ENCODE measurements around the gene CACNA1B.
"Not testable (repeated sequence)": the region's sequence is repeated elsewhere in the genome, so short reads cannot be mapped to it uniquely, and the experiment has no call there.

Gene CACNA1B

GRCh38 chr9:138117101-138117750 is 239.6 kb downstream of the CACNA1B start:
- no peak for DNase-seq (ENCODE audit: low read depth in 2 of 2)

DNA sequence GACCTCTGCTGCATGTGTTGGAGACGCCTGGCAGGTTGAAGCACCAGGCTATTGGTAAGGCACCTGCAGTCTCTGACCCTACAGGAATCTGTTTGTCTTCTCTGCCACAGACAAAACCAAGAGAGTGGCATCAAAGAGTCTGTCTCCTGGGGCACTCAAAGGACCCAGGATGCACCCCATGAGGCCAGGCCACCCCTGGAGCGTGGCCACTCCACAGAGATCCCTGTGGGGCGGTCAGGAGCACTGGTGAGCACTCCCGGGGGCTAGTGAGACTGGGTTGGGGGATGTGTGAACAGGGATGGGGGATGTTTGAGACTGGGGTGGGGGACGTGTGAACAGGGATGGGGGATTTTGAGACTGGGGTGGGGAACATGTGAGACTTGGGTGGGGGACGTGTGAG is 240.3 kb downstream of the CACNA1B start:
- no peak for DNase-seq (ENCODE audit: low read depth in 2 of 2)

- no peak for DNase-seq (ENCODE audit: low read depth in 2 of 2)
Measured at GRCh38 chr9:138118601-138119071, 241.1 kb downstream of the CACNA1B start.

GRCh38 chr9:138119202-138120027 is 241.8 kb downstream of the CACNA1B start:
- no peak for DNase-seq (ENCODE audit: low read depth in 2 of 2)

GRCh38 chr9:138120072-138120471 is 242.5 kb downstream of the CACNA1B start:
- no peak for DNase-seq (ENCODE audit: low read depth in 2 of 2)

GRCh38 chr9:138120511-138121437 is 243.2 kb downstream of the CACNA1B start:
- DNase-seq (ENCODE audit: low read depth in 2 of 2) = no peak

- DNase-seq (ENCODE audit: low read depth in 2 of 2) = no peak
Measured at GRCh38 chr9:138121438-138122050, 244.0 kb downstream of the CACNA1B start.

DNA sequence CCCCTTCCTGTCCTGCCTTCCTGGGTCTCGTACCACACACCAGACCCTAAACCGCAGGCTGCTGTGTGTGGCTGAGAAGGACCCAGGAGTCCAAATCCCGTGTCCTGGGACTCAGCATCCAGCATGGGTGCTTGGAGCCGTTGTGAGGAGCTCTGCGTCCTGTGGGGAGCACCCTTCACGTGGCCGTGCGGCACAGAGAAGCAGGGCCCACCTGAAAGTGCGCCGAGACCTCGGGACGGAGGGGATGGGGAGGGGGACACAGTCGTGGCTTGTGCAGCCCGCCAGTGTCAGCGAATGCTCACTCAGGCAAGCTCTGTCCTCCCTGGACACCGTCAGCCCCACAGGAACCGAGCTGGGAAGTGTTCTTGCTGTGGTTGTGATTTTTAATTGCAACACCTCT is 244.6 kb downstream of the CACNA1B start:
- DNase-seq (ENCODE audit: low read depth in 2 of 2) = no peak

DNA sequence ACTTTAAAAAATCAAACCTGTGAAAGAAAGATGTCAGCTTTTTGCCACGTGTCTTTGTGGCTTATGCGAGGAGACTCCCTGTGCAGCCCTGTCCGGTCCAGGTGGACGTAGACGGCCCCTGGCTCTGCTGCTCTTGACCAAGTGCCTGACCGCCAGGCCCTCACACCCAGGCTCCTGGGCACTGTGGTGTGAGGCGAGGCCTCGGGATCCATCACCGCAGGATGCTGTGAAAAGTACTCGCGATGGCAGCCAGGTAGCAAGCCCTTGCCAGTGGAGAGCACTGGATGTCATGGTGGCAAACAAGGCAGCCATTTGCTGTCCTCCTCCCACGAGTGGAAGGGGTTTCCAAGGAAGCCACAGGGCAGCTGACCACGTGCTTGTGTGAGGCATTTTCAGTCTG is 245.1 kb downstream of the CACNA1B start:
- DNase-seq (ENCODE audit: low read depth in 2 of 2) = no peak

GRCh38 chr9:138123086-138123485 is 245.5 kb downstream of the CACNA1B start:
- DNase-seq (ENCODE audit: low read depth in 2 of 2) = no peak

DNA sequence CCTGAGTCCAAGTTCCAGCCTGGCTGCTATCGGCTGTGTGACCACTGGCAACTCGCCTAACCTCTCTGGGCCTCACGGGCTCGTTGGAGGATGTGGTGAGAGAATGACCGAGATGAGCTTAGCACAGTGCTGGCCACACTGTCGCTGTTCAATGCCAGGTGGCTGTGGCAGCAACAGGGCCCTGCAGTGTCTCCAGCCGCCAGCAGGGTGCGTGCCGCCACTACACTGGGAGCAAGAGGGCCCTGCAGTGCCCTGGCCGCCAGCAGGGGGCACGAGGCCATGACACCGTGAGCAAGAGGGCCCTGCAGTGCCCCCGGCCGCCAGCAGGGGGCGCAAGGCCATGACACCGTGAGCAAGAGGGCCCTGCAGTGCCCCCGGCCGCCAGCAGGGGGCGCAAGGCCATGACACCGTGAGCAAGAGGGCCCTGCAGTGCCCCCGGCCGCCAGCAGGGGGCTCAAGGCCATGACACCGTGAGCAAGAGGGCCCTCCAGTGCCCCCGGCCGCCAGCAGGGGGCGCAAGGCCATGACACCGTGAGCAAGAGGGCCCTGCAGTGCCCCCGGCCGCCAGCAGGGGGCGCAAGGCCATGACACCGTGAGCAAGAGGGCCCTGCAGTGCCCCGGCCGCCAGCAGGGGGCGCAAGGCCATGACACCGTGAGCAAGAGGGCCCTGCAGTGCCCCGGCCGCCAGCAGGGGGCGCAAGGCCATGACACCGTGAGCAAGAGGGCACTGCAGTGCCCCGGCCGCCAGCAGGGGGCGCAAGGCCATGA is 248.7 kb downstream of the CACNA1B start:
- DNase-seq (ENCODE audit: low read depth in 2 of 2) = not testable (repeated sequence)

DNA sequence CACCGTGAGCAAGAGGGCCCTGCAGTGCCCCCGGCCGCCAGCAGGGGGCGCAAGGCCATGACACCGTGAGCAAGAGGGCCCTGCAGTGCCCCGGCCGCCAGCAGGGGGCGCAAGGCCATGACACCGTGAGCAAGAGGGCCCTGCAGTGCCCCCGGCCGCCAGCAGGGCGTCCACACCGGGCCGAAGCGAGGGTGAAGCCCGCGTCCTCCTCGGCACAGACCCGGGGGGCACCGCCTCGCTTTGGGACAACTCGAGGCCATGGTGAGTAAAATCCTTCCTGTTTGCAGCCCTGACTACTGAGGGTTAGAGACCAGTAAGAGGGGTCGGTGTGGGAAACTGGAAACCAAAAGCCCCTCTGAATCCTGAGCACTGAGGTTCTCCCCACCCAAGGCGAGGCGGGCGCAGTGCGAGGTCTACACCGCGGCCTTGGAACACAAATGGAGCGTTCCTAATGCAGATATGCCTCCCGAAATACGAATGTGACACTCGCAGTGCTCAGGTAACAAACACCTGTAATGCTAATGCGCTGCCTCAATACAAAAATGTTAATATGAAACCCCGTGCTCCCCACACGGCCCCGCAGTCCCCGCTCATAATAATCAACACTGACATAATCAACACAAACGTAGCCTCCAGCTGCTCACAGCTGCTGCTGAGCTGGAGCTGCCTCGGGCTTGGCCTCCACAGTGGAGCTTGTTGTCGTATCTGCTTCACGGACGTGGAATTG is 249.4 kb downstream of the CACNA1B start:
- not testable (repeated sequence) for DNase-seq (ENCODE audit: low read depth in 2 of 2)

DNA sequence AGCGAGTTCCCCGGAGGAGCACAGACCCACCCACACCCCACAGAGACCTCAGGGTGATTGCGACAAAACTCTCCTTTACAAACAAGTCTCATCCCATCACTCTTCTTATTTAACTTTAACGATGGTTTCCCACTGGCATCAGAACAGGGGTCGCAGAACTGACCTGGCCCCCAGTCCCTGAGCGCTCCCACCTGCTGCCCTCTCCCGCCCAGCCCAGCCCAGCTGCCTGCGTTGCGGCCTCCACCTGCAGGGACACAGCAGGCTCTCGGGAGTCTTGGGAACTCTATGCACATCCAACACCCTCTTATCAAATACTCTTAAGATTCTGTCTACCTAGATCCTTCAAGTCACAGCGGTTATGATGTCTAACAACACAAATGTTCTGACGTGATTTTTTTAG is 250.4 kb downstream of the CACNA1B start:
- DNase-seq (ENCODE audit: low read depth in 2 of 2) = not testable (repeated sequence)

- not testable (repeated sequence) for DNase-seq (ENCODE audit: low read depth in 2 of 2)
Measured at GRCh38 chr9:138129318-138129717, 251.7 kb downstream of the CACNA1B start.

DNA sequence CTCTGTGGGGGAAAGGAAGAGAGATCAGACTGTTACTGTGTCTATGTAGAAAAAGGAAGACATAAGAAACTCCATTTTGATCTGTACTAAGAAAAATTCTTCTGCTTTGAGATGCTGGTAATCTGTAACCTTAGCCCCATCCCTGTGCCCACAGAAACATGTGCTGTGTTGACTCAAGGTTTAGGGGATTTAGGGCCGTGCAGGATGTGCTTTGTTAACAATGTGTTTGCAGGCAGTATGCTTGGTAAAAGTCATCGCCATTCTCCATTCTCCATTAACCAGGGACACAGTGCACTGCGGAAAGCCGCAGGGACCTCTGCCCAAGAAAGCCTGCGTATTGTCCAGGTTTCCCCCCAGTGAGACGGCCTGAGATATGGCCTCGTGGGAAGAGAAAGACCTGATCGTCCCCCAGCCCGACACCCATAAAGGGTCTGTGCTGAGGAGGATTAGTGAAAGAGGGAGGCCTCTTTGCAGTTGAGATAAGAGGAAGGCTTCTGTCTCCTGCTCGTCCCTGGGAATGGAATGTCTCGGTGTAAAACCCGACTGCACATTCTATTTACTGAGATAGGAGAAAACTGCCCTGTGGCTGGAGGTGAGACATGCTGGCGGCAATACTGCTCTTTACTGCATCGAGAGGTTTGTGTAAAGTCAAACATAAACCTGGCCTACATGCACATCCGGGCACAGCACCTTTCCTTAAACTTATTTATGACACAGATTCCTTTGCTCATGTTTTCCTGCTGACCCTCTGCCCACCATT is 255.5 kb downstream of the CACNA1B start:
- not testable (repeated sequence) for DNase-seq (ENCODE audit: low read depth in 2 of 2)

GRCh38 chr9:138134581-138134980 is 257.0 kb downstream of the CACNA1B start:
- DNase-seq (ENCODE audit: low read depth in 2 of 2) = not testable (repeated sequence)

GRCh38 chr9:138139096-138139495 is 261.5 kb downstream of the CACNA1B start:
- DNase-seq (ENCODE audit: low read depth in 2 of 2) = not testable (repeated sequence)

DNA sequence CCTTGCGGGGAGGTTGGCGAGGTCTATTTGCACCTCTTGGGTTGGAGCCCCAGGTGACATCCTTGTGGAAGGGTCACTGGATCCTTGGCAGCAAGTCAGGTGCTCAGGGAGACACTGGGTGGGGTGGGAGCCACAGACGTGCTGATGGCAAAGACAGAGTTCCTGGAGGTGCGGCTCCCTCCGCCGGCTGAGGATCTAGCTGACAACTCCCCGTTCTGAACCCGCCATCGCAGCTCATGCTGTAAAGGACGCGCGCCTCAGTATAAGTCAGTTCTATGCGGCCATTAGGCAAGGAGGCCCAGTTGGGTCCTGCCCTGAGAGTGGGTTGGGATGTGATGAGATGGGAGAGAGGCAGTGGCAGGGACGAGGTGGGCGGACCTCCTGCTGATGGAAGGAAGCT is 263.4 kb downstream of the CACNA1B start:
- not testable (repeated sequence) for DNase-seq (ENCODE audit: low read depth in 2 of 2)

DNA sequence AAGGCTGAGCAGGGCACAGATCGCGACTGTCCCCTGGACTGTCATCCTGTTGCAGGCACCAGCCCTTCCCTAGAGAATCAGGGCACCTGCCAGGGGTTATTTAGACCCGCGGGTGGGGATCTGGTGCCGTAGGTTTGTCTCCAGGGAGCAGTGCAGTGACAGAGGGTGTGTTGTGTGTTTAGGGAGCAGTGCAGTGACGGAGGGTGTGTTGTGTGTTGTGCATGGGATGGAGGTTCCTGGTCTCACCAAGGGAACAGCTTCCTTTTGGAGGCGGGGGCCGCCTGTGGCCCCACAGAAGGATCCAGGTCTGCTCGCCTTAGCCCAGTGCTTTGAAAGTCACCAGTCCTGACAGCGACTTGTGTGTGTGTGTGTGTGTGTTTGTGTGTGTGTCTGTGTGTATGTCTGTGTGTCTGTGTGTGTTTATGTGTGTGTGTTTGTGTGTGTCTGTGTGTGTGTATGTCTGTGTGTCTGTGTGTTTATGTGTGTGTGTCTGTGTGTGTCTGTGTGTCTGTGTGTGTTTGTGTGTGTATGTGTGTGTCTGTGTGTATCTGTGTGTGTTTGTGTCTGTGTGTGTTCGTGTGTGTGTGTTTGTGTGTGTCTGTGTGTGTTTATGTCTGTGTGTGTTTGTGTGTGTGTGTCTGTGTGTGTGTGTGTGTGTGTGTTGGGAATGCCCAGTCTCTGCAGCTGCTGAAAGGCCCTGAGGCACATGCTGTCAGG is 265.1 kb downstream of the CACNA1B start:
- not testable (repeated sequence) for DNase-seq (ENCODE audit: low read depth in 2 of 2)

All from fibroblast of skin of left quadriceps (primary cell).